OCI-LY1 (cell line): ENCODE measurements around the gene ZNF791.

Source experiments
- H2AFZ ChIP-seq: fragments of 200-600 bp; sonication (generic), shearing (Covaris generic); 2 replicates; pipeline ENCODE4 v1.6.0; 2014; ENCODE audit warnings: antibody characterized with exemption, mild to moderate bottlenecking, low read length
- H3F3A ChIP-seq: fragments of 200-600 bp; sonication (generic), shearing (Covaris generic); 2 replicates; pipeline ENCODE4 v1.6.0; 2014; ENCODE audit warnings: mild to moderate bottlenecking, antibody characterized with exemption, low read length, moderate library complexity; ENCODE audit not compliant: insufficient read depth
- H3K27ac ChIP-seq: fragments of 200-600 bp; sonication (generic); 2 replicates; pipeline ENCODE4 v1.5.1; 2014; ENCODE audit warnings: low read length, mixed run types, mild to moderate bottlenecking, low read depth; ENCODE audit not compliant: poor library complexity, severe bottlenecking
- H3K27me3 ChIP-seq: fragments of 200-600 bp; sonication (generic); 2 replicates; pipeline ENCODE4 v1.6.0; 2014; ENCODE audit warnings: antibody characterized with exemption, mild to moderate bottlenecking, low read length, moderate library complexity; ENCODE audit not compliant: insufficient read depth
- H3K36me3 ChIP-seq: fragments of 200-600 bp; sonication (generic); 2 replicates; pipeline ENCODE4 v1.6.1; 2014; ENCODE audit warnings: mild to moderate bottlenecking, antibody characterized with exemption, low read length, moderate library complexity, mixed read lengths; ENCODE audit not compliant: insufficient read depth
- H3K4me1 ChIP-seq: fragments of 200-600 bp; sonication (generic); 2 replicates; pipeline ENCODE4 v1.5.1; 2014; ENCODE audit warnings: mild to moderate bottlenecking, low read length, moderate library complexity; ENCODE audit not compliant: insufficient read depth, severe bottlenecking
- H3K4me2 ChIP-seq: fragments of 200-600 bp; sonication (generic), shearing (Covaris generic); 2 replicates; pipeline ENCODE4 v1.6.1; 2014; ENCODE audit warnings: low read length
- H3K4me3 ChIP-seq: fragments of 200-600 bp; sonication (generic); 2 replicates; pipeline ENCODE4 v1.5.1; 2014; ENCODE audit warnings: low read length, low read depth, mild to moderate bottlenecking, mixed read lengths; ENCODE audit not compliant: poor library complexity, severe bottlenecking
- H3K79me2 ChIP-seq: fragments of 200-600 bp; shearing (Covaris generic); 2 replicates; pipeline ENCODE4 v1.6.1; 2016; ENCODE audit warnings: mixed run types, low read length, mixed read lengths; ENCODE audit not compliant: insufficient read depth
- H3K9ac ChIP-seq: fragments of 200-600 bp; sonication (generic), shearing (Covaris generic); 2 replicates; pipeline ENCODE4 v1.6.1; 2014; ENCODE audit warnings: mild to moderate bottlenecking, low read length, mixed read lengths
- H3K9me2 ChIP-seq: fragments of 200-600 bp; sonication (generic), shearing (Covaris generic); 2 replicates; pipeline ENCODE4 v1.6.1; 2014; ENCODE audit warnings: low read depth, mild to moderate bottlenecking, low read length, mixed read lengths
- H3K9me3 ChIP-seq: fragments of 200-600 bp; shearing (Covaris generic); 2 replicates; pipeline ENCODE4 v1.6.1; 2014; ENCODE audit warnings: low read length, mixed read lengths
- H4K20me1 ChIP-seq: fragments of 200-600 bp; sonication (generic), shearing (Covaris generic); 2 replicates; pipeline ENCODE4 v1.6.0; 2016; ENCODE audit warnings: mild to moderate bottlenecking, low read length; ENCODE audit not compliant: insufficient read depth
- EZH2 ChIP-seq: fragments of 200-600 bp; sonication (generic), shearing (Covaris generic); IDR thresholded peaks from 2 replicates; pipeline ENCODE4 v1.8.0; 2017; ENCODE audit warnings: borderline replicate concordance, mixed run types, mild to moderate bottlenecking, antibody characterized with exemption, low read length, moderate library complexity, mixed read lengths
- TF ChIP-seq, protein P1 (sequence below): fragments of 200-600 bp; sonication (generic), shearing (Covaris generic); IDR thresholded peaks from 2 replicates; pipeline ENCODE4 v1.5.1; 2017; ENCODE audit warnings: mild to moderate bottlenecking, antibody characterized with exemption, low read length, moderate library complexity, mixed read lengths

Gene ZNF791

GRCh38 chr19:12580180-12580694 lies 30.5 kb upstream of the ZNF791 start:
- Histone ChIP-seq H3K4me3 (no peak overlapping the region), H3K4me1 (no peaks in the 10 kb centered on the region)

DNA sequence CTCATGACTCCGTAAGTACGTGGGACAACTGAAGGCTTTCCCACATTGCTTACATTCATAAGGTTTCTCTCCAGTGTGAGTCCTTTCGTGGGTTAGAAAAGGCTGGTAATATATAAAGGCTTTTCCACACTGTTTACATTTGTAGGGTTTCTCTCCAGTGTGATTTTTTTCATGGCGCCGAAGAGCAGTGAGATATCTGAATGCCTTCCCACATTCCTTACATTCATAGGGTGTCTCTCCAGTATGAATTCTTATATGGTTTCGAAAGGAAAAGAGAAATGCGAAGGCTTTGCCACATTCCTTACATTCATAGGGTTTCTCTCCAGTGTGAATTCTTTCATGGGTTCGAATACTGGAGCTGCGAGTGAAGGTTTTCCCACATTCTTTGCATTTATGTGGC lies 29.6 kb upstream of the ZNF791 start:
- no peaks in the 10 kb centered on the region for H3F3A ChIP-seq
- H3K9ac ChIP-seq: no peak overlapping the region
- H3K4me2 ChIP-seq: no peak overlapping the region
- peaks cover 15% of the 10 kb centered on the region for H3K9me3 ChIP-seq
- peaks cover 56% of the 10 kb centered on the region for H3K36me3 ChIP-seq
- no peak overlapping the region for H3K4me3 ChIP-seq
- no peak overlapping the region for H2AFZ ChIP-seq
- no peak overlapping the region for H3K27ac ChIP-seq
- H3K79me2 ChIP-seq: no peaks in the 10 kb centered on the region
- no peaks in the 10 kb centered on the region for H4K20me1 ChIP-seq
- no peaks in the 10 kb centered on the region for H3K9me2 ChIP-seq
- TF ChIP-seq, protein P1, sequence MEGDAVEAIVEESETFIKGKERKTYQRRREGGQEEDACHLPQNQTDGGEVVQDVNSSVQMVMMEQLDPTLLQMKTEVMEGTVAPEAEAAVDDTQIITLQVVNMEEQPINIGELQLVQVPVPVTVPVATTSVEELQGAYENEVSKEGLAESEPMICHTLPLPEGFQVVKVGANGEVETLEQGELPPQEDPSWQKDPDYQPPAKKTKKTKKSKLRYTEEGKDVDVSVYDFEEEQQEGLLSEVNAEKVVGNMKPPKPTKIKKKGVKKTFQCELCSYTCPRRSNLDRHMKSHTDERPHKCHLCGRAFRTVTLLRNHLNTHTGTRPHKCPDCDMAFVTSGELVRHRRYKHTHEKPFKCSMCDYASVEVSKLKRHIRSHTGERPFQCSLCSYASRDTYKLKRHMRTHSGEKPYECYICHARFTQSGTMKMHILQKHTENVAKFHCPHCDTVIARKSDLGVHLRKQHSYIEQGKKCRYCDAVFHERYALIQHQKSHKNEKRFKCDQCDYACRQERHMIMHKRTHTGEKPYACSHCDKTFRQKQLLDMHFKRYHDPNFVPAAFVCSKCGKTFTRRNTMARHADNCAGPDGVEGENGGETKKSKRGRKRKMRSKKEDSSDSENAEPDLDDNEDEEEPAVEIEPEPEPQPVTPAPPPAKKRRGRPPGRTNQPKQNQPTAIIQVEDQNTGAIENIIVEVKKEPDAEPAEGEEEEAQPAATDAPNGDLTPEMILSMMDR: no peak
- TF ChIP-seq EZH2: no peak
- H3K4me1 ChIP-seq: no peaks in the 10 kb centered on the region
- H3K27me3 ChIP-seq: no peaks in the 10 kb centered on the region

More at GRCh38 chr19:12580180-12580694, 30.5 kb upstream of the ZNF791 start:
- H3K9me2 ChIP-seq: no peaks in the 10 kb centered on the region
- no peaks in the 10 kb centered on the region for H3K79me2 ChIP-seq
- peaks cover 56% of the 10 kb centered on the region for H3K36me3 ChIP-seq
- no peaks in the 10 kb centered on the region for H3K27me3 ChIP-seq
- H3K9ac ChIP-seq: no peak overlapping the region
- H3K27ac ChIP-seq: no peak overlapping the region
- H3K9me3 ChIP-seq: peaks cover 17% of the 10 kb centered on the region
- no peaks in the 10 kb centered on the region for H4K20me1 ChIP-seq
- H3F3A ChIP-seq: no peaks in the 10 kb centered on the region
- H3K4me2 ChIP-seq: no peak overlapping the region
- H2AFZ ChIP-seq: no peak overlapping the region
- TF ChIP-seq EZH2: no peak
- TF ChIP-seq, protein P1: no peak

- no peak overlapping the region for H2AFZ ChIP-seq
- no peaks in the 10 kb centered on the region for H3K27me3 ChIP-seq
These were observed 14.2 kb upstream of the ZNF791 start for GRCh38 chr19:12596485-12596884.

More at GRCh38 chr19:12596485-12596884, 14.2 kb upstream of the ZNF791 start:
- no peak overlapping the region for H3K4me3 ChIP-seq
- no peaks in the 10 kb centered on the region for H4K20me1 ChIP-seq
- H3K36me3 ChIP-seq: peaks cover 8% of the 10 kb centered on the region; the same call in 1 of the 2 replicates
- H3K27ac ChIP-seq: no peak overlapping the region
- no peak overlapping the region for H3K9ac ChIP-seq
- no peaks in the 10 kb centered on the region for H3K9me3 ChIP-seq
- H3F3A ChIP-seq: no peaks in the 10 kb centered on the region
- no peaks in the 10 kb centered on the region for H3K9me2 ChIP-seq
- no peaks in the 10 kb centered on the region for H3K79me2 ChIP-seq
- H3K4me1 ChIP-seq: no peaks in the 10 kb centered on the region
- no peak overlapping the region for H3K4me2 ChIP-seq
- TF ChIP-seq, protein P1: no peak
- no peak for TF ChIP-seq EZH2
